ENCODE measurements around the gene HS6ST1.
"Not testable (repeated sequence)": the region's sequence is repeated elsewhere in the genome, so short reads cannot be mapped to it uniquely, and the experiment has no call there.

Gene HS6ST1

GRCh38 chr2:128321784-128322714, 3.4 kb upstream of the HS6ST1 start:
- Histone ChIP-seq H3K9ac (ENCODE audit: low read depth in 1 of 2, low read length in 2 of 2) (peak overlapping the region; percentile 70 to 73), H3K9me3 (ENCODE audit: control insufficient read depth in 2 of 2, low read length in 2 of 2) (no peaks in the 10 kb centered on the region), H3K27me3 (ENCODE audit: control insufficient read depth in 2 of 2, insufficient read depth in 2 of 2, low read length in 2 of 2) (peaks cover 0 to 4% of the 10 kb centered on the region in 2 donors), H3K4me1 (ENCODE audit: control insufficient read depth in 2 of 2, insufficient read depth in 2 of 2, low read length in 2 of 2) (peaks cover 7 to 16% of the 10 kb centered on the region in 2 donors), H3K4me3 (ENCODE audit: low read length in 2 of 2) (peak overlapping the region; percentile 70 to 72), H3K27ac (ENCODE audit: low read depth in 2 of 2, low read length in 2 of 2) (peak overlapping the region; percentile 38 to 49), H3K36me3 (ENCODE audit: control insufficient read depth in 2 of 2, insufficient read depth in 2 of 2, low read length in 2 of 2) (no peaks in the 10 kb centered on the region)

GRCh38 chr2:128320906-128321771, 2.5 kb upstream of the HS6ST1 start:
- H3K36me3 ChIP-seq (ENCODE audit: control insufficient read depth in 2 of 2, insufficient read depth in 2 of 2, low read length in 2 of 2), result no peaks in the 10 kb centered on the region
- peaks cover 17 to 24% of the 10 kb centered on the region in 2 donors for H3K4me1 ChIP-seq (ENCODE audit: control insufficient read depth in 2 of 2, insufficient read depth in 2 of 2, low read length in 2 of 2)
- H3K4me3 ChIP-seq (ENCODE audit: low read length in 2 of 2), result peak overlapping the region in 1 of 2 donors; percentile 1
- H3K9me3 ChIP-seq (ENCODE audit: control insufficient read depth in 2 of 2, low read length in 2 of 2), result no peaks in the 10 kb centered on the region
- no peak overlapping the region for H3K9ac ChIP-seq (ENCODE audit: low read depth in 1 of 2, low read length in 2 of 2)
- H3K27ac ChIP-seq (ENCODE audit: low read depth in 2 of 2, low read length in 2 of 2), result no peak overlapping the region
- H3K27me3 ChIP-seq (ENCODE audit: control insufficient read depth in 2 of 2, insufficient read depth in 2 of 2, low read length in 2 of 2), result peaks cover 0 to 4% of the 10 kb centered on the region in 2 donors

- Histone ChIP-seq H3K9me3 (ENCODE audit: control insufficient read depth in 2 of 2, low read length in 2 of 2) (no peaks in the 10 kb centered on the region), H3K4me3 (ENCODE audit: low read length in 2 of 2) (no peak overlapping the region), H3K27ac (ENCODE audit: low read depth in 2 of 2, low read length in 2 of 2) (no peak overlapping the region), H3K27me3 (ENCODE audit: control insufficient read depth in 2 of 2, insufficient read depth in 2 of 2, low read length in 2 of 2) (peaks cover 0 to 4% of the 10 kb centered on the region in 2 donors), H3K36me3 (ENCODE audit: control insufficient read depth in 2 of 2, insufficient read depth in 2 of 2, low read length in 2 of 2) (no peaks in the 10 kb centered on the region), H3K4me1 (ENCODE audit: control insufficient read depth in 2 of 2, insufficient read depth in 2 of 2, low read length in 2 of 2) (peaks cover 17 to 28% of the 10 kb centered on the region in 2 donors), H3K9ac (ENCODE audit: low read depth in 1 of 2, low read length in 2 of 2) (no peak overlapping the region)
Observed at GRCh38 chr2:128320192-128320905, 1.7 kb upstream of the HS6ST1 start.

GRCh38 chr2:128319631-128320191, 1.0 kb upstream of the HS6ST1 start:
- Histone ChIP-seq H3K9ac (ENCODE audit: low read depth in 1 of 2, low read length in 2 of 2) (no peak overlapping the region), H3K4me1 (ENCODE audit: control insufficient read depth in 2 of 2, insufficient read depth in 2 of 2, low read length in 2 of 2) (peaks cover 17 to 28% of the 10 kb centered on the region in 2 donors)

GRCh38 chr2:128318245-128318644, 423 bp downstream of the HS6ST1 start:
- Histone ChIP-seq H3K4me1 (ENCODE audit: control insufficient read depth in 2 of 2, insufficient read depth in 2 of 2, low read length in 2 of 2) (peaks cover 17 to 28% of the 10 kb centered on the region in 2 donors), H3K4me3 (ENCODE audit: low read length in 2 of 2) (peak overlapping the region; percentile 43 to 60)
- H3K27me3 ChIP-seq (ENCODE audit: control insufficient read depth in 2 of 2, insufficient read depth in 2 of 2, low read length in 2 of 2); H3K27ac ChIP-seq (ENCODE audit: low read depth in 2 of 2, low read length in 2 of 2); H3K9me3 ChIP-seq (ENCODE audit: control insufficient read depth in 2 of 2, low read length in 2 of 2); H3K9ac ChIP-seq (ENCODE audit: low read depth in 1 of 2, low read length in 2 of 2); H3K36me3 ChIP-seq (ENCODE audit: control insufficient read depth in 2 of 2, insufficient read depth in 2 of 2, low read length in 2 of 2): not testable (repeated sequence)

More at GRCh38 chr2:128319631-128320191, 1.0 kb upstream of the HS6ST1 start:
- Histone ChIP-seq H3K27me3 (ENCODE audit: control insufficient read depth in 2 of 2, insufficient read depth in 2 of 2, low read length in 2 of 2) (peaks cover 0 to 4% of the 10 kb centered on the region in 2 donors), H3K27ac (ENCODE audit: low read depth in 2 of 2, low read length in 2 of 2) (no peak overlapping the region), H3K9me3 (ENCODE audit: control insufficient read depth in 2 of 2, low read length in 2 of 2) (no peaks in the 10 kb centered on the region), H3K36me3 (ENCODE audit: control insufficient read depth in 2 of 2, insufficient read depth in 2 of 2, low read length in 2 of 2) (no peaks in the 10 kb centered on the region), H3K4me3 (ENCODE audit: low read length in 2 of 2) (peak overlapping the region in 1 of 2 donors; percentile 71)

GRCh38 chr2:128317899-128318225, 806 bp downstream of the HS6ST1 start:
- H3K4me1 ChIP-seq (ENCODE audit: control insufficient read depth in 2 of 2, insufficient read depth in 2 of 2, low read length in 2 of 2), result peaks cover 17 to 28% of the 10 kb centered on the region in 2 donors
- not testable (repeated sequence) for H3K27ac ChIP-seq (ENCODE audit: low read depth in 2 of 2, low read length in 2 of 2)

GRCh38 chr2:128317181-128317898, 1.3 kb downstream of the HS6ST1 start:
- no peaks in the 10 kb centered on the region for H3K36me3 ChIP-seq (ENCODE audit: control insufficient read depth in 2 of 2, insufficient read depth in 2 of 2, low read length in 2 of 2)
- H3K27me3 ChIP-seq (ENCODE audit: control insufficient read depth in 2 of 2, insufficient read depth in 2 of 2, low read length in 2 of 2), result peaks cover 0 to 4% of the 10 kb centered on the region in 2 donors
- peak overlapping the region; percentile 73 to 82 for H3K4me3 ChIP-seq (ENCODE audit: low read length in 2 of 2)
- H3K27ac ChIP-seq (ENCODE audit: low read depth in 2 of 2, low read length in 2 of 2), result peak overlapping the region in 1 of 2 donors; percentile 43
- H3K9me3 ChIP-seq (ENCODE audit: control insufficient read depth in 2 of 2, low read length in 2 of 2), result no peaks in the 10 kb centered on the region
- H3K9ac ChIP-seq (ENCODE audit: low read depth in 1 of 2, low read length in 2 of 2), result peak overlapping the region; percentile 32 to 56
- peaks cover 15 to 28% of the 10 kb centered on the region in 2 donors for H3K4me1 ChIP-seq (ENCODE audit: control insufficient read depth in 2 of 2, insufficient read depth in 2 of 2, low read length in 2 of 2)

More at GRCh38 chr2:128317899-128318225, 806 bp downstream of the HS6ST1 start:
- Histone ChIP-seq H3K4me3 (ENCODE audit: low read length in 2 of 2) (peak overlapping the region; percentile 73 to 82), H3K9ac (ENCODE audit: low read depth in 1 of 2, low read length in 2 of 2) (peak overlapping the region; percentile 32 to 56)
- H3K27me3 ChIP-seq (ENCODE audit: control insufficient read depth in 2 of 2, insufficient read depth in 2 of 2, low read length in 2 of 2); H3K36me3 ChIP-seq (ENCODE audit: control insufficient read depth in 2 of 2, insufficient read depth in 2 of 2, low read length in 2 of 2); H3K9me3 ChIP-seq (ENCODE audit: control insufficient read depth in 2 of 2, low read length in 2 of 2): not testable (repeated sequence)

- Histone ChIP-seq H3K27ac (ENCODE audit: low read depth in 2 of 2, low read length in 2 of 2) (peak overlapping the region in 1 of 2 donors; percentile 43), H3K9ac (ENCODE audit: low read depth in 1 of 2, low read length in 2 of 2) (peak overlapping the region in 1 of 2 donors; percentile 56), H3K4me1 (ENCODE audit: control insufficient read depth in 2 of 2, insufficient read depth in 2 of 2, low read length in 2 of 2) (peaks cover 15 to 28% of the 10 kb centered on the region in 2 donors)
Observed at GRCh38 chr2:128316777-128317180, 1.9 kb downstream of the HS6ST1 start.

More at GRCh38 chr2:128316777-128317180, 1.9 kb downstream of the HS6ST1 start:
- Histone ChIP-seq H3K4me3 (ENCODE audit: low read length in 2 of 2) (peak overlapping the region; percentile 73 to 82), H3K36me3 (ENCODE audit: control insufficient read depth in 2 of 2, insufficient read depth in 2 of 2, low read length in 2 of 2) (no peaks in the 10 kb centered on the region), H3K27me3 (ENCODE audit: control insufficient read depth in 2 of 2, insufficient read depth in 2 of 2, low read length in 2 of 2) (peaks cover 0 to 4% of the 10 kb centered on the region in 2 donors), H3K9me3 (ENCODE audit: control insufficient read depth in 2 of 2, low read length in 2 of 2) (no peaks in the 10 kb centered on the region)

All from mucosa of rectum (tissue), 2 donors.